Amniotic stem cell (primary cell): ENCODE data around the gene RNF111.
"Not testable (repeated sequence)": the region's sequence is repeated elsewhere in the genome, so short reads cannot be mapped to it uniquely, and the experiment has no call there.

Source experiments
- DNase-seq: peaks from one replicate; lab custom pipeline; 2025; lab: John Stamatoyannopoulos, UW

Gene RNF111

DNA sequence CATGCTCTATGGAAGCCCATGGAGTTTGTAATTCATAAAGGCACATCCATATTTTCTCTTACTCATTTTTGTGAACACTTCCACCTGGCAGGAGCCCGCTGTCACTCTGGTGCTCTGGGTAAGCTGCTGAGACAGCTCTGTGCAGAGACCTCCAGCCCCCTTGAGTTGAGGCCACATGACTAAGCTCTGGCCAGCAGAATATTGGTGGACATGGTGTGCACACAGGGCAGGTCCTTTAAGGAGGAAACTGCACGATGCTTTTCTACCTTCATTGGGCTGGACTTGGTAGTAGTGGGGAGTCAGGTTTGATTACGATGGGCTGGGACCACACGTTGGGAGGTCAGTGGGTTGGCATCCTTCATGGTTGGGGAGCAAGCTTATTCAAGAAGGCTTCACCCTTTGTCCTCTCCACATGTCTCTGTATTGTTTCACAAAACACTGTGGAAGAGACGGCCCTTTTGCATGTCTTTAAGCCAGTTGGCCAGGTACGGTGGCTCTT, 146.5 kb downstream of the RNF111 start:
- no peak for DNase-seq

DNA sequence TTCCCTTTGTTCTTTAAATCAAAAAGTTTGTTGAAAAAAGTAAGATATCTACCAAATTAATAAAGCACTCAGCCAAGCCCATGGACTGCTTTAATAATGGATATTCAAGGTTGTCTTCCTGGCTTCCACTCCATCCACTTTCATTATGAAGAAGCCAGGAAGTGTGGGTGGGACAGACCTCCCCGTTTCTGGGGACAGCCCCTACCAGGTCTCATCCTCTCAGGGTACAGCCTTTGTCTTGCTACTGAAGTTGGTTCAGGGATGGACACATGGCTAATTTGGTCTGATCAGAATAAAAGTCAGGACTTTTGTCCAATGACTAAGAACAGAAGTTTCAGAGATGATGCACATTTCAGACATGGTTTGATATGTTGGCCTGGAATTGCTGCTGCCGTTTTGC, 150.1 kb downstream of the RNF111 start:
- DNase-seq = no peak

GRCh38 chr15:59138243-59138642, 150.8 kb downstream of the RNF111 start:
- no peak for DNase-seq

DNA sequence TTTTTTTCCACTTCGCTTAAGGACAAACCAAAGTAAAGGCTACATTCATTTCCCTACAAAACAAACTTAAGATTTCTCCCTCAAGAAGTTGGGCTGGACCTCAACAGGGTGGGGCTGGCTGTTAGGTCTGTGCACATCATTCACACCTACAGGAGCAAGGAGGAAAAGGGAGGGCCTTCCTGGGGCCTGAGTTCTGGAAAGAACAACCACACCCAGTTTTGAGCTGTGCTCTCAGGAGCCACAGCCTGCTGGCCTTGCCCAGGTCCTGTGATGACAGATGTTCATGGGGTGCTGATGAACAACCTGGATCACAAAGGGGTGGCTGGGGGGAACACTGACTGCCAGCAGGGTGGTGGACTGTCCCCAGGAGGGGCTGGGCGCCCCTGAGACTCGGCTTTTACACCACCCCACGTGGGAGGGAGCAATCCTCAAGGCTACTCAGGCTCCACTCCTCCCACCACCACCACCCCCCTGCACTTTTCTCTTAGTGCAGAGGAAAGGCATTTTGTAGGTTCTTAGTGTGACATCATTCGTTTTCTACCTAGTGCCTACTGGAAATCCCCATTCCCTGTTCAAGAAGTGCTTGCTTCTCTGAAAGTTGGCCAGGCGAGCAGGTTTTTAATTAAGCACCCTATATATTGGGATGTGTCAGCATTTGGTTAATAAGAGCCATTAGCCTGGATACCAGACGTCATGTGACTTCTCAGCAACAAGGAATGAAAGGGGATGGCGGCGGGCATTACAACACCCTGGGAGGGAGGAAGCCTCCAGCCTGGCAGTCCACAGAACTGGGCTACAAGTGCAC, 153.2 kb downstream of the RNF111 start:
- no peak for DNase-seq

- no peak for DNase-seq
Measured at GRCh38 chr15:59143281-59143680, 155.8 kb downstream of the RNF111 start.

DNA sequence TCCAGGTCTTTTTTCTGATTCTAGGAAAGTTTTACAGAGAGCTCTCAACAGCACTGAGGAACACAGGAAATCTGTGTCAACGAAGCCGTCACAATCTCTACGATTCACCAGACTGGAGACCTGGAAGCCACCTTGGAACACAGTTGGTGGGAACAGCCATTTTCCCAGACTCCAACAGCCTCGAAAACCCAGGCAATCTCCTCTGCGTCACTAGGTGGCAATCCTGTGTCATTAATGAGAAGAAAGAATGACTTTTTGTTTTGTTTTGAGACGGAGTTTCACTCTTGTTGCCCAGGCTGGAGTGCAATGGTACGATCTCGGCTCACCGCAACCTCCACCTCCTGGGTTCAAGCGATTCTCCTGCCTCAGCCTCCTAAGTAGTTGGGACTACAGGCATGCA, 157.1 kb downstream of the RNF111 start:
- DNase-seq = not testable (repeated sequence)
